IMR-90 (cell line): ENCODE results near the gene VCL. TPM values are rescaled to one million over a fixed set of nuclear protein-coding genes. Genes with fewer than 3 reads are reported as not detected.

Experiments
- ATAC-seq: fragments of 200-7000 bp; cut with Tn5 transposase; 2 replicates; pipeline ENCODE4 v1.9.1; 2020; ENCODE audit warnings: low read depth, mild to moderate bottlenecking, moderate library complexity
- BruUV-seq: library from RNA; stranded (reverse); fragments of 400-500 nt; replicated peaks from 2 replicates; lab custom pipeline; 2021; lab: Mats Ljungman, UMichigan
- CTCF ChIA-PET: fragments of 300-600 bp; formaldehyde crosslinking; extraction: SDS; loops from one replicate; lab custom pipeline; 2021; ENCODE audit warnings: antibody characterized with exemption; lab: Yijun Ruan, JAX
- POLR2A ChIA-PET: fragments of 300-600 bp; sonication (Branson Sonifier 250); formaldehyde crosslinking; loops from one replicate; lab custom pipeline; 2022; ENCODE audit warnings: antibody characterized with exemption; ENCODE audit not compliant: unreplicated experiment; lab: Charles Lee
- DNase-seq: peaks from one replicate; pipeline ENCODE4 v3.0.0; 2013
- H2AFZ ChIP-seq: replicated peaks from 2 replicates; pipeline ENCODE3; 2013; ENCODE audit warnings: low read length, mild to moderate bottlenecking; ENCODE audit not compliant: poor library complexity
- H2AK5ac ChIP-seq: 2 replicates; pipeline ENCODE4 v1.6.1; 2013; ENCODE audit warnings: low read depth, low read length, inconsistent platforms
- H2AK9ac ChIP-seq: replicated peaks from 2 replicates; pipeline ENCODE3; 2013; ENCODE audit warnings: mild to moderate bottlenecking, low read depth, low read length, moderate library complexity; ENCODE audit not compliant: poor library complexity
- H2BK120ac ChIP-seq: 2 replicates; pipeline ENCODE4 v1.6.1; 2013; ENCODE audit warnings: low read depth, low read length, inconsistent platforms
- H2BK15ac ChIP-seq: 3 replicates; pipeline ENCODE4 v1.6.1; 2013; ENCODE audit warnings: low read depth, low read length, inconsistent platforms
- H2BK20ac ChIP-seq: 2 replicates; pipeline ENCODE4 v1.6.1; 2013; ENCODE audit warnings: low read depth, mild to moderate bottlenecking, inconsistent platforms, low read length, moderate library complexity
- H2BK5ac ChIP-seq: 2 replicates; pipeline ENCODE4 v1.6.1; 2013; ENCODE audit warnings: mild to moderate bottlenecking, low read depth, low read length, inconsistent platforms; ENCODE audit not compliant: poor library complexity, severe bottlenecking
- H3K14ac ChIP-seq: replicated peaks from 2 replicates; pipeline ENCODE4 v1.6.1; 2013; ENCODE audit warnings: low read depth, low read length, inconsistent platforms
- H3K18ac ChIP-seq: 2 replicates; pipeline ENCODE4 v1.6.1; 2013; ENCODE audit warnings: low read depth, low read length, control low read depth
- H3K23ac ChIP-seq: 2 replicates; pipeline ENCODE4 v1.6.1; 2013; ENCODE audit warnings: low read depth, low read length, inconsistent platforms
- H3K27ac ChIP-seq: 2 replicates; pipeline ENCODE4 v1.5.1; 2013; ENCODE audit warnings: mild to moderate bottlenecking, control low read depth, low read length; ENCODE audit not compliant: insufficient read depth
- H3K27me3 ChIP-seq: 2 replicates; pipeline ENCODE4 v1.6.1; 2013; ENCODE audit warnings: low read length; ENCODE audit not compliant: control insufficient read depth, insufficient read depth
- H3K36me3 ChIP-seq: 2 replicates; pipeline ENCODE4 v1.6.1; 2013; ENCODE audit warnings: low read length, mixed read lengths; ENCODE audit not compliant: control insufficient read depth, insufficient read depth
- H3K4ac ChIP-seq: 2 replicates; pipeline ENCODE4 v1.6.1; 2013; ENCODE audit warnings: low read depth, low read length, inconsistent platforms
- H3K4me1 ChIP-seq: 2 replicates; pipeline ENCODE4 v1.6.1; 2013; ENCODE audit warnings: low read length, mixed read lengths; ENCODE audit not compliant: control insufficient read depth, insufficient read depth
- H3K4me2 ChIP-seq: 2 replicates; pipeline ENCODE4 v1.6.1; 2013; ENCODE audit warnings: low read depth, mild to moderate bottlenecking, control low read depth, low read length, moderate library complexity
- H3K4me3 ChIP-seq: 2 replicates; pipeline ENCODE4 v1.5.1; 2013; ENCODE audit warnings: low read depth, mild to moderate bottlenecking, control low read depth, low read length, moderate library complexity; ENCODE audit not compliant: insufficient read depth
- H3K56ac ChIP-seq: 2 replicates; pipeline ENCODE4 v1.6.1; 2013; ENCODE audit warnings: low read length, inconsistent platforms; ENCODE audit not compliant: insufficient read depth; ENCODE audit errors: extremely low read depth
- H3K79me1 ChIP-seq, 2 experiments: 2 replicates each; pipeline ENCODE4 v1.6.1; 2013; ENCODE audit warnings: low read length in 2 of 2, inconsistent platforms in 1 of 2, low read depth in 1 of 2
- H3K9ac ChIP-seq: 2 replicates; pipeline ENCODE4 v1.6.1; 2013; ENCODE audit warnings: low read depth, low read length, control low read depth
- H3K9me1 ChIP-seq: 2 replicates; pipeline ENCODE4 v1.6.1; 2013; ENCODE audit warnings: low read length, inconsistent platforms; ENCODE audit not compliant: insufficient read depth
- H3K9me3 ChIP-seq: 2 replicates; pipeline ENCODE4 v1.6.1; 2013; ENCODE audit warnings: low read length; ENCODE audit not compliant: control insufficient read depth, insufficient read depth
- H4K20me1 ChIP-seq: 2 replicates; pipeline ENCODE4 v1.6.1; 2013; ENCODE audit warnings: low read length, inconsistent platforms; ENCODE audit not compliant: insufficient read depth
- H4K5ac ChIP-seq: 2 replicates; pipeline ENCODE4 v1.6.1; 2013; ENCODE audit warnings: mild to moderate bottlenecking, low read depth, low read length, control low read depth
- H4K8ac ChIP-seq, 2 experiments: 2 replicates each; pipeline ENCODE4 v1.6.1; 2013; ENCODE audit warnings: low read depth in 2 of 2, low read length in 2 of 2, control low read depth in 1 of 2, inconsistent platforms in 1 of 2
- H4K91ac ChIP-seq: 2 replicates; pipeline ENCODE4 v1.6.1; 2013; ENCODE audit warnings: low read depth, low read length, inconsistent platforms; ENCODE audit not compliant: insufficient read depth
- BHLHE40 ChIP-seq: fragments of 150-350 bp; IDR thresholded peaks from 2 replicates; pipeline ENCODE4 v1.6.1; 2016; ENCODE audit warnings: mild to moderate bottlenecking, low read depth, low read length
- CEBPB ChIP-seq: IDR thresholded peaks from 2 replicates; pipeline ENCODE4 v1.6.1; 2012; ENCODE audit warnings: low read depth, low read length, improper control_type of control experiment
- CHD1 ChIP-seq: IDR thresholded peaks from 2 replicates; pipeline ENCODE4 v1.6.1; 2012; ENCODE audit warnings: low read depth, low read length, improper control_type of control experiment
- FOS ChIP-seq: fragments of 150-350 bp; IDR thresholded peaks from 2 replicates; pipeline ENCODE4 v1.6.1; 2016; ENCODE audit warnings: low read depth, low read length
- MAFK ChIP-seq: IDR thresholded peaks from 2 replicates; pipeline ENCODE4 v1.6.1; 2012; ENCODE audit warnings: low read depth, low read length, improper control_type of control experiment
- MAZ ChIP-seq: IDR thresholded peaks from 2 replicates; pipeline ENCODE4 v1.6.1; 2012; ENCODE audit warnings: low read depth, mild to moderate bottlenecking, low read length, improper control_type of control experiment, moderate library complexity, borderline replicate concordance
- MXI1 ChIP-seq: IDR thresholded peaks from 2 replicates; pipeline ENCODE4 v1.6.1; 2012; ENCODE audit warnings: low read depth, mild to moderate bottlenecking, low read length, moderate library complexity, borderline replicate concordance
- NFE2L2 ChIP-seq: fragments of 150-350 bp; IDR thresholded peaks from 2 replicates; pipeline ENCODE4 v1.6.1; 2016; ENCODE audit warnings: low read depth, mild to moderate bottlenecking, low read length
- RCOR1 ChIP-seq: IDR thresholded peaks from 2 replicates; pipeline ENCODE4 v1.6.1; 2012; ENCODE audit warnings: mild to moderate bottlenecking, low read length, improper control_type of control experiment; ENCODE audit not compliant: insufficient replicate concordance
- SMC3 ChIP-seq: fragments of 150-350 bp; IDR thresholded peaks from 2 replicates; pipeline ENCODE4 v1.6.1; 2016; ENCODE audit warnings: low read depth, mild to moderate bottlenecking, antibody characterized with exemption, low read length, moderate library complexity
- USF2 ChIP-seq: fragments of 150-350 bp; IDR thresholded peaks from 2 replicates; pipeline ENCODE4 v1.6.1; 2017; ENCODE audit warnings: mild to moderate bottlenecking, antibody characterized with exemption, low read length, low read depth
- WGBS, 2 experiments: methylation state at CpG; one replicate each; pipeline versions ENCODE4 v1.1.5 to v1.1.7; 2013; ENCODE audit warnings: missing lambda C conversion rate in 2 of 2; ENCODE audit not compliant: insufficient read length in 1 of 2; ENCODE audit errors: extremely low coverage in 2 of 2; 5-methylcytosine and 5-hydroxymethylcytosine counted together
- dilution Hi-C: fragments of 300-500 bp; cut with HindIII; formaldehyde crosslinking; loops from one replicate; pipeline ENCODE4 v1.14.3; 2018; ENCODE audit warnings: low sequenced_read_pairs; ENCODE audit not compliant: unreplicated experiment
- in situ Hi-C: fragments of 300-500 bp; cut with MboI; formaldehyde crosslinking; loops from 3 replicates; pipeline ENCODE4 v1.14.3; 2019; ENCODE audit warnings: low sequenced_read_pairs, inconsistent platforms, mixed read lengths
- intact Hi-C: fragments of 100-400 bp; cut with micrococcal nuclease; formaldehyde crosslinking; loops from 2 replicates; pipeline ENCODE4 v1.10.0; 2022
- polyA plus RNA-seq, 3 experiments: library from polyadenylated mRNA; depleted of rRNA; stranded (reverse); fragments of >200 nt; gene quantifications; 2 replicates each; pipeline ENCODE4 v1.2.3, GENCODE V29; 2012; ENCODE audit warnings: low replicate concordance in 1 of 3
- total RNA-seq: library from RNA; depleted of rRNA; stranded (reverse); fragments of >200 nt; gene quantifications from 2 replicates; pipeline ENCODE4 v1.2.3, GENCODE V29; 2012
- TF ChIP-seq, protein P1 (sequence below): fragments of 150-350 bp; IDR thresholded peaks from 2 replicates; pipeline ENCODE4 v1.6.1; 2016; ENCODE audit warnings: low read depth, mild to moderate bottlenecking, low read length, moderate library complexity, borderline replicate concordance
- TF ChIP-seq, protein P2 (sequence below): conservative IDR thresholded peaks from 2 replicates; pipeline ENCODE4 v1.5.1; 2012; ENCODE audit warnings: mild to moderate bottlenecking, low read depth, low read length, improper control_type of control experiment

Gene VCL
- total and polyA plus RNA-seq, 2 of the 4 experiments (the other 2 are of a cell fraction), result 227 to 283 TPM

DNA sequence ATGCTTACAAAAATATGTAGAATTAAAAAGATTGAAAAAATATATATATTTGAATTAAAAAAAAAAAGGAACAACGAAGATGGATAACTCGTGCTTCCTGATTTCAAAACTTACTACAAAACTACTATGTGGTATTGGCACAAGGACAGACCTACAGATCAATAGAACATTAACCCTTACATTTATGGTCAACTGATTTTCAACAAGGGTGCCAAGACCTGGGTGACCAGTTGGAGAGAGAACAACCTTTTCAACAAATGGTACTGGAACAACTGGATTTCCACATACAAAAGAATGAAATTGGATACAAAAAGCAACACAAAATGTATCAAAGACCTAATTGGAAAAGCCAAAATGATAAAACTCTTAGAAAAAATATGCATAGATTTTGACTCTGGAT lies 142.6 kb downstream of the VCL start:
- Histone ChIP-seq H3K18ac (no peak overlapping the region), H4K20me1 (peaks cover 29% of the 10 kb centered on the region), H4K5ac (no peak overlapping the region), H3K9me3 (no peaks in the 10 kb centered on the region), H3K14ac (no peak overlapping the region), H2AFZ (no peak overlapping the region), H3K4me1 (peaks cover 1% of the 10 kb centered on the region), H3K4me2 (no peak overlapping the region), H2BK5ac (no peak overlapping the region), H3K9me1 (no peaks in the 10 kb centered on the region), H3K27me3 (no peaks in the 10 kb centered on the region), H4K91ac (no peak overlapping the region), H3K79me1 (peaks cover 21 to 45% of the 10 kb centered on the region in 2 experiments), H3K23ac (no peak overlapping the region), H2BK15ac (no peak overlapping the region), H2BK120ac (no peak overlapping the region), H2AK9ac (no peak overlapping the region), H4K8ac (no peak overlapping the region), H3K4me3 (no peak overlapping the region), H2AK5ac (no peak overlapping the region), H3K56ac (no peak overlapping the region), H3K36me3 (peaks cover 10% of the 10 kb centered on the region), H3K9ac (no peak overlapping the region), H3K27ac (no peak overlapping the region), H3K4ac (no peak overlapping the region), H2BK20ac (no peak overlapping the region)
- dilution Hi-C loops, result no loop called here
- ChIA-PET CTCF (no interaction called here), POLR2A (interaction anchor here (0.7 kb wide), 1 partner anchor 1005 kb away, joined by 3 read pairs; no protein-coding TSS in a partner anchor)
- no peak for TF ChIP-seq RCOR1
- TF ChIP-seq MXI1, result no peak
- no peak for TF ChIP-seq CHD1
- no peak for TF ChIP-seq MAFK
- no peak for TF ChIP-seq USF2
- TF ChIP-seq MAZ, result no peak
- TF ChIP-seq, protein P1, sequence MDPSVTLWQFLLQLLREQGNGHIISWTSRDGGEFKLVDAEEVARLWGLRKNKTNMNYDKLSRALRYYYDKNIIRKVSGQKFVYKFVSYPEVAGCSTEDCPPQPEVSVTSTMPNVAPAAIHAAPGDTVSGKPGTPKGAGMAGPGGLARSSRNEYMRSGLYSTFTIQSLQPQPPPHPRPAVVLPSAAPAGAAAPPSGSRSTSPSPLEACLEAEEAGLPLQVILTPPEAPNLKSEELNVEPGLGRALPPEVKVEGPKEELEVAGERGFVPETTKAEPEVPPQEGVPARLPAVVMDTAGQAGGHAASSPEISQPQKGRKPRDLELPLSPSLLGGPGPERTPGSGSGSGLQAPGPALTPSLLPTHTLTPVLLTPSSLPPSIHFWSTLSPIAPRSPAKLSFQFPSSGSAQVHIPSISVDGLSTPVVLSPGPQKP, result no peak
- no peak for TF ChIP-seq BHLHE40
- no peak for TF ChIP-seq CEBPB
- TF ChIP-seq NFE2L2, result no peak
- TF ChIP-seq, protein P2, sequence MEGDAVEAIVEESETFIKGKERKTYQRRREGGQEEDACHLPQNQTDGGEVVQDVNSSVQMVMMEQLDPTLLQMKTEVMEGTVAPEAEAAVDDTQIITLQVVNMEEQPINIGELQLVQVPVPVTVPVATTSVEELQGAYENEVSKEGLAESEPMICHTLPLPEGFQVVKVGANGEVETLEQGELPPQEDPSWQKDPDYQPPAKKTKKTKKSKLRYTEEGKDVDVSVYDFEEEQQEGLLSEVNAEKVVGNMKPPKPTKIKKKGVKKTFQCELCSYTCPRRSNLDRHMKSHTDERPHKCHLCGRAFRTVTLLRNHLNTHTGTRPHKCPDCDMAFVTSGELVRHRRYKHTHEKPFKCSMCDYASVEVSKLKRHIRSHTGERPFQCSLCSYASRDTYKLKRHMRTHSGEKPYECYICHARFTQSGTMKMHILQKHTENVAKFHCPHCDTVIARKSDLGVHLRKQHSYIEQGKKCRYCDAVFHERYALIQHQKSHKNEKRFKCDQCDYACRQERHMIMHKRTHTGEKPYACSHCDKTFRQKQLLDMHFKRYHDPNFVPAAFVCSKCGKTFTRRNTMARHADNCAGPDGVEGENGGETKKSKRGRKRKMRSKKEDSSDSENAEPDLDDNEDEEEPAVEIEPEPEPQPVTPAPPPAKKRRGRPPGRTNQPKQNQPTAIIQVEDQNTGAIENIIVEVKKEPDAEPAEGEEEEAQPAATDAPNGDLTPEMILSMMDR, result no peak
- no peak for TF ChIP-seq SMC3
- TF ChIP-seq FOS, result no peak
- in situ Hi-C loops, result loop anchor here (5.0 kb wide), 1 partner anchor 92 kb away; no protein-coding TSS in a partner anchor
- ATAC-seq, result no peak
- intact Hi-C loops, result loop anchor here (10.0 kb wide), 1 partner anchor 1094 kb away; the partner anchor contains the start of gene COMTD1
- WGBS, 2 experiments, result no CpG with 5 or more reads among the region's 2 CpGs
- no peak for DNase-seq
- no TSS peak for BruUV-seq
